Cardiac fibroblast (primary cell): Measurements from ENCODE around the gene CEACAM19.
"Not testable (repeated sequence)": the region's sequence is repeated elsewhere in the genome, so short reads cannot be mapped to it uniquely, and the experiment has no call there.

Source experiments
- DNase-seq, 2 donors: peaks; one replicate each; pipeline versions ENCODE4 v3.0.0 to v3.0.0-alpha.2; 2010; ENCODE audit warnings: low read depth in 2 of 2
- H3K4me3 ChIP-seq, 2 donors: replicated peaks in 1 of 2; 1 replicate in 1 of 2; 2 replicates in 1 of 2; pipeline ENCODE4 v1.5.1; 2011; ENCODE audit warnings: low read depth in 2 of 2, low read length in 2 of 2, mild to moderate bottlenecking in 2 of 2, moderate library complexity in 1 of 2
- TF ChIP-seq, protein P1 (sequence below): IDR thresholded peaks from one replicate; pipeline ENCODE4 v1.5.1; 2011; ENCODE audit warnings: low read depth, mild to moderate bottlenecking, low read length, inconsistent platforms

CEACAM19 gene, protein sequence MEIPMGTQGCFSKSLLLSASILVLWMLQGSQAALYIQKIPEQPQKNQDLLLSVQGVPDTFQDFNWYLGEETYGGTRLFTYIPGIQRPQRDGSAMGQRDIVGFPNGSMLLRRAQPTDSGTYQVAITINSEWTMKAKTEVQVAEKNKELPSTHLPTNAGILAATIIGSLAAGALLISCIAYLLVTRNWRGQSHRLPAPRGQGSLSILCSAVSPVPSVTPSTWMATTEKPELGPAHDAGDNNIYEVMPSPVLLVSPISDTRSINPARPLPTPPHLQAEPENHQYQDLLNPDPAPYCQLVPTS

DNA sequence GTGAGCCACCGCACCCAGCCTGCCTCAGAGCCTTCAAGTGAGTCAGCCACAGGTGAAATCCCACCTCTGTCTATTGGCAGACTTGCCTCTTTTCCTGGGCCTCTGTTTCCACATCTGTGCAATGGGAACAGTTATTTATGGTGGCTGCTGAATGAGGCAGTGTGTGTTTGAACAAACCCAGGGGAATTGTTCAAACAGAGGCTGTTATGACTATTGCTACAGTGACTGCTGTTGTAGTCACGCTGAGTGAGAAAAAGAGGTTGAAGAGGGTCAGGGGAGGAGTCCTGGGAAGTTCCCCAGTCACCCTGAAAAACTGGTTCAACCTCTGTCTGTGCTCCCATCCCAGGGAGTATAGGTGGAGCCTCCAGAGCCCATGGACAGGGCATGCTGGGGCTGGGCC is at the start of gene CEACAM19:
Gene CEACAM19, plus strand, starts transcription at position 83 of the 400 bp plus-strand sequence. CDS start 450 bp downstream, outside the sequence.
- H3K4me3 ChIP-seq: no peak within 1 kb of the TSS
- DNase-seq: peak in 1 of 2 donors; percentile 44
- TF ChIP-seq, protein P1, sequence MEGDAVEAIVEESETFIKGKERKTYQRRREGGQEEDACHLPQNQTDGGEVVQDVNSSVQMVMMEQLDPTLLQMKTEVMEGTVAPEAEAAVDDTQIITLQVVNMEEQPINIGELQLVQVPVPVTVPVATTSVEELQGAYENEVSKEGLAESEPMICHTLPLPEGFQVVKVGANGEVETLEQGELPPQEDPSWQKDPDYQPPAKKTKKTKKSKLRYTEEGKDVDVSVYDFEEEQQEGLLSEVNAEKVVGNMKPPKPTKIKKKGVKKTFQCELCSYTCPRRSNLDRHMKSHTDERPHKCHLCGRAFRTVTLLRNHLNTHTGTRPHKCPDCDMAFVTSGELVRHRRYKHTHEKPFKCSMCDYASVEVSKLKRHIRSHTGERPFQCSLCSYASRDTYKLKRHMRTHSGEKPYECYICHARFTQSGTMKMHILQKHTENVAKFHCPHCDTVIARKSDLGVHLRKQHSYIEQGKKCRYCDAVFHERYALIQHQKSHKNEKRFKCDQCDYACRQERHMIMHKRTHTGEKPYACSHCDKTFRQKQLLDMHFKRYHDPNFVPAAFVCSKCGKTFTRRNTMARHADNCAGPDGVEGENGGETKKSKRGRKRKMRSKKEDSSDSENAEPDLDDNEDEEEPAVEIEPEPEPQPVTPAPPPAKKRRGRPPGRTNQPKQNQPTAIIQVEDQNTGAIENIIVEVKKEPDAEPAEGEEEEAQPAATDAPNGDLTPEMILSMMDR: no peak

DNA sequence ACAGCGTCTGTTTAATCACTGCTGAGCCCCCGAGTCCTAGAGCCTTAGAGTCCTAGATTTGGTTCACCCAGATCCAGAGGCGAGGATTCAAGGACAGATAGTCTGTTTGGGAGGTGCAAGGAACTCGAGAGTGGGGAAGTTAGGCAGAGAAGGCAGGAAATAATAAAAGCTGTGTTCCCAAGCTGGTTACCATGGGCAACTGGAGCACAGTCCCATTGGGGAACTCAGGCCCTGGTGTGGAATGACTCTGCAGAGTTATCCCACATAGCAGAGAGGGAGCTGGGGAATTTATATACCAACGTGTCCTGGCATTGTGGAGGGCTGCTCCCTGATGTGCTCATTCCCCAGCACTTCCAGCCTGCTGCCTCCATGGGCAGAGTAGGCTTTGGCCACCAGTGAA is 48.2 kb upstream of the CEACAM19 start:
- DNase-seq: peak; percentile 65 to 67
- H3K4me3 ChIP-seq: no peak overlapping the region
- TF ChIP-seq, protein P1: no peak

DNA sequence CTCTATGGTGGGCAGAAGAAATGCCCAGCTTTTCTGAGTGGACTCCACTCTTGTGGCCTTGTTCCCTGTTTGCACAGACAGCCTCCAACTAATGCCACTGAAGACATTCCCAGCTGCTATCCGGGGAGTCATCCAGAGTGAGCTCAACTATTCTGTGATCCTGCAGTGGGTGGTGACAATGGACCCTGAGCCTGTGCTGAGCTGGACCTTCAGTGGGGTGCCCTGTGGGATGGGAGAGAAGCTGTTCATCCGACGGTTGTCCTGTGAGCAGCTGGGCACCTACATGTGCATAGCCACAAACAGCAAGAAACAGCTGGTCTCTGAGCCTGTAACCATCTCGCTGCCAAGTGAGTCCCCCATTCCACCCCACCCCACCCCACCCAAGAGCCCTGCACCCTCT is 47.7 kb upstream of the CEACAM19 start:
- DNase-seq: no peak
- H3K4me3 ChIP-seq: no peak overlapping the region
- TF ChIP-seq, protein P1: no peak

DNA sequence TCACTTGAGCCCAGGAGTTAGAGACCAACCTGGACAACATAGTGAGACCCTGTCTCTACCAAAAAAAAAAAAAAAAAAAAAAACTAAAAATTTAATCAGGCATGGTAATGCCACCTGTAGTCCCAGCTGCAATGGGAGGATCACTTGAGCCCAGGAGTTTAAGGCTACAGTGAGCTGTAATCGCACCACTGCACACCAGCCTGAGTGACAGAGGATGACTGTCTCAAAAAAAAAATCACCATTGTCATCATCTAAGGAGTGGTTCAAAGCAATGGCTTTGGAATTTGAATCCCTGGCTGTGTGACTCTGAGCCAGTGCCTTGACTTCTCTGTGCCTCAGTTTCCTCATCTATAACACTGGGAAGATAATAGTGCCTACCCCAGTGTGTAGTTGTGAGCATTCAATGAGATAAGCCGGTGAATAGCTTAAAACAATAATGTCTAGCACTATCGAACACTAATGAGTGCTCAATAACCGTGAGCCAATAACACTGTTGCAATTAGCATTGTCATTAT is 46.4 kb upstream of the CEACAM19 start:
- H3K4me3 ChIP-seq: no peak overlapping the region
- TF ChIP-seq, protein P1: no peak
- no peak for DNase-seq

DNA sequence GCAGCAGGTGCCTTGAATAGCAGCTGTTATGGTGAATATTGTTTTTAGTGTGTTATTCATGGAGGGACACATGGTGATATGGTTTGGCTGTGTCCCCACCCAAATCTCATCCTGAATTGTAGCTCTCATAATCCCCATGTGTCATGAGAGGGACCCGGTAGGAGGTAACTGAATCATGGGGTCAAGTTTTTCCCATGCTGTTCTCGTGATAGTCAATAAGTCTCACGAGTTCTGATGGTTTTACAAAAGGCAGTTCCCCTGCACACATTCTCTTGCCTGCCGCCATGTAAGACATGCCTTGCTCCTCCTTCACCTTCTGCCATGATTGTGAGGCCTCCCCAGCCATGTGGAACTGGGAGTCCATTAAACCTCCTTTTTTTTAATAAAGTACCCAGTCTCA is 45.6 kb upstream of the CEACAM19 start:
- H3K4me3 ChIP-seq, DNase-seq: not testable (repeated sequence)

DNA sequence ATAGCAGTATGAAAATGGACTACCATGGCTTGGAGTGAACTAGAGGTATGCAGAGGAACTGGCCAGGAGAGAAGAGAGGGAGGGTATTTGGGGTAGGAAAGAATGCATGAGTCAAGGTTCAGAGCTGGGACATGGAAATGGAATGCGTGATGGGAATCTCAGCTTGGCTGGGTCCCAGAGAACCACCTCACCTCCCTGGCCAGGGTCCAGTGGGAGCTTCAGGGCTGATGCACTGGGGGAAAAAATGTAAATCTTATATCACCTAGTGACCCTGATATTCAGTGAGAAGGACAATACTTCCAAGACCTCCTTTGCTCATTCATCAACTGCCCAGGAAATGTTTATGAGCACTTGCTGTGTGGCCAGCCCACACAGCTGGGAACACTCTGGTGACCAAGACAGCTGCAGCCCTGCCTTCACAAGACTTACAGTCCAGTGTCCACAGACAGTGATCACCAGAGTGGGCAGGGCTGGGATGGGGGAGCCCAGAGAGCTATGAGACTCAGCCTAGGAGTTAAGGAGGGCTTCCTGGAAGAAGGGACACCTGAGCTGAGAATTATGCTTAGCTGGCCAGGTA is 45.1 kb upstream of the CEACAM19 start:
- H3K4me3 ChIP-seq: no peak overlapping the region
- TF ChIP-seq, protein P1: no peak
- DNase-seq: peak; percentile 90 to 98

DNA sequence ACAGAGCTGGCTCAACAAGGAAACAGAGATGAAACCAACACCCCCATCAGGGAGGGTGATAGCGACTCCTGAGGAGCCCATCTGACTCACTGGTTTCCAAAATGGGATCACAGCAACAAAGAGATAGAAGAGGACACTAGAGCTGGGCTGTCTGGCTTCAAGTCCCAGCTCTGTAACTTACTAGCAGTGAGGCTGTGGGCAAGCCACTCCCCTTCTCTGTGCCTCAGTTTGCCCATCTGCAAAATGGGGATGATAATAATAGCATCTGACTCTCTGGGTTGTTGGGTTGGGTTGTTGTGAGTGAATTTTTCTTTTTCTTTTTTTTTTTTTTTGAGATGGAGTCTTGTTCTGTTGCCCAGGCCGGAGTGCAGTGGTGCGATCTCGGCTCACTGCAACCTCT is 43.7 kb upstream of the CEACAM19 start:
- TF ChIP-seq, protein P1: no peak
- DNase-seq: no peak
- no peak overlapping the region for H3K4me3 ChIP-seq
